ENCODE data around the gene KLHL29. TPM values are rescaled to one million over a fixed set of nuclear protein-coding genes. Genes with fewer than 3 reads are reported as not detected.

KLHL29 gene
- polyA plus RNA-seq, 1 donor from 2014 or later = 42.4 TPM

- H3K9me3 ChIP-seq (ENCODE audit: low read length) = no peaks in the 10 kb centered on the region
- H3K36me3 ChIP-seq (ENCODE audit: insufficient read depth, low read length) = no peaks in the 10 kb centered on the region
- TF ChIP-seq EZH2 (IDR thresholded peaks at IDR 0.05; ENCODE audit: borderline replicate concordance, insufficient read depth, low read length, poor library complexity, severe bottlenecking) (no peak), SMC3 (conservative IDR thresholded peaks at IDR 0.05; ENCODE audit: poor library complexity) (no peak), TAF1 (IDR thresholded peaks at IDR 0.05; ENCODE audit: low read depth) (no peak), POLR2AphosphoS5 (IDR thresholded peaks at IDR 0.05) (no peak), EP300 (conservative IDR thresholded peaks at IDR 0.05; ENCODE audit: poor library complexity, severe bottlenecking) (no peak), RAD21 (conservative IDR thresholded peaks at IDR 0.05) (no peak)
- H3K4me3 ChIP-seq (ENCODE audit: low read length) = no peak overlapping the region
- H3F3A ChIP-seq (ENCODE audit: insufficient read depth, low read length, poor library complexity, severe bottlenecking) = no peaks in the 10 kb centered on the region
- peaks cover 11% of the 10 kb centered on the region for H4K20me1 ChIP-seq (ENCODE audit: insufficient read depth)
- no peak overlapping the region for H3K27ac ChIP-seq (ENCODE audit: low read length)
- no peak overlapping the region for H2AFZ ChIP-seq (ENCODE audit: low read depth, low read length)
- H3K27me3 ChIP-seq (ENCODE audit: insufficient read depth, low read depth, low read length) = no peaks in the 10 kb centered on the region
- no peaks in the 10 kb centered on the region for H3K9me2 ChIP-seq (ENCODE audit: insufficient read depth, low read length)
- H3K4me2 ChIP-seq (ENCODE audit: low read length) = no peak overlapping the region
- no peak overlapping the region for H3K9ac ChIP-seq (ENCODE audit: low read length)
- no peaks in the 10 kb centered on the region for H3K79me2 ChIP-seq (replicated peaks; ENCODE audit: insufficient read depth, low read length)
Observed at GRCh38 chr2:23520256-23520655, 135.3 kb downstream of the KLHL29 start.

- no peaks in the 10 kb centered on the region for H3K27me3 ChIP-seq (ENCODE audit: insufficient read depth, low read depth, low read length)
- H3K27ac ChIP-seq (ENCODE audit: low read length) = no peak overlapping the region
- H3F3A ChIP-seq (ENCODE audit: insufficient read depth, low read length, poor library complexity, severe bottlenecking) = no peaks in the 10 kb centered on the region
- H2AFZ ChIP-seq (ENCODE audit: low read depth, low read length) = no peak overlapping the region
- H3K4me3 ChIP-seq (ENCODE audit: low read length) = no peak overlapping the region
- no peak overlapping the region for H3K9ac ChIP-seq (ENCODE audit: low read length)
- no peaks in the 10 kb centered on the region for H3K9me2 ChIP-seq (ENCODE audit: insufficient read depth, low read length)
- H3K79me2 ChIP-seq (replicated peaks; ENCODE audit: insufficient read depth, low read length) = no peaks in the 10 kb centered on the region
- H4K20me1 ChIP-seq (ENCODE audit: insufficient read depth) = peaks cover 11% of the 10 kb centered on the region
- no peaks in the 10 kb centered on the region for H3K36me3 ChIP-seq (ENCODE audit: insufficient read depth, low read length)
- H3K4me2 ChIP-seq (ENCODE audit: low read length) = no peak overlapping the region
- H3K9me3 ChIP-seq (ENCODE audit: low read length) = no peaks in the 10 kb centered on the region
- TF ChIP-seq MXI1 (conservative IDR thresholded peaks at IDR 0.05; ENCODE audit: poor library complexity, severe bottlenecking) (no peak), REST (IDR thresholded peaks at IDR 0.05; ENCODE audit: borderline replicate concordance) (no peak), EP300 (conservative IDR thresholded peaks at IDR 0.05; ENCODE audit: poor library complexity, severe bottlenecking) (no peak), POLR2AphosphoS5 (IDR thresholded peaks at IDR 0.05) (no peak), SMC3 (conservative IDR thresholded peaks at IDR 0.05; ENCODE audit: poor library complexity) (no peak), TAF1 (IDR thresholded peaks at IDR 0.05; ENCODE audit: low read depth) (no peak), CTCF (IDR thresholded peaks at IDR 0.05; ENCODE audit: poor library complexity, severe bottlenecking) (no peak), EZH2 (IDR thresholded peaks at IDR 0.05; ENCODE audit: borderline replicate concordance, insufficient read depth, low read length, poor library complexity, severe bottlenecking) (no peak), RAD21 (conservative IDR thresholded peaks at IDR 0.05) (no peak)
Observed at GRCh38 chr2:23521060-23521459, 136.1 kb downstream of the KLHL29 start.
